ENCODE measurements around the gene MYO15B. TPM values are rescaled to one million over a fixed set of nuclear protein-coding genes. Genes with fewer than 3 reads are reported as not detected.

MYO15B gene
- total RNA-seq, 2 donors from 2014 or later, result 210 to 462 TPM

DNA sequence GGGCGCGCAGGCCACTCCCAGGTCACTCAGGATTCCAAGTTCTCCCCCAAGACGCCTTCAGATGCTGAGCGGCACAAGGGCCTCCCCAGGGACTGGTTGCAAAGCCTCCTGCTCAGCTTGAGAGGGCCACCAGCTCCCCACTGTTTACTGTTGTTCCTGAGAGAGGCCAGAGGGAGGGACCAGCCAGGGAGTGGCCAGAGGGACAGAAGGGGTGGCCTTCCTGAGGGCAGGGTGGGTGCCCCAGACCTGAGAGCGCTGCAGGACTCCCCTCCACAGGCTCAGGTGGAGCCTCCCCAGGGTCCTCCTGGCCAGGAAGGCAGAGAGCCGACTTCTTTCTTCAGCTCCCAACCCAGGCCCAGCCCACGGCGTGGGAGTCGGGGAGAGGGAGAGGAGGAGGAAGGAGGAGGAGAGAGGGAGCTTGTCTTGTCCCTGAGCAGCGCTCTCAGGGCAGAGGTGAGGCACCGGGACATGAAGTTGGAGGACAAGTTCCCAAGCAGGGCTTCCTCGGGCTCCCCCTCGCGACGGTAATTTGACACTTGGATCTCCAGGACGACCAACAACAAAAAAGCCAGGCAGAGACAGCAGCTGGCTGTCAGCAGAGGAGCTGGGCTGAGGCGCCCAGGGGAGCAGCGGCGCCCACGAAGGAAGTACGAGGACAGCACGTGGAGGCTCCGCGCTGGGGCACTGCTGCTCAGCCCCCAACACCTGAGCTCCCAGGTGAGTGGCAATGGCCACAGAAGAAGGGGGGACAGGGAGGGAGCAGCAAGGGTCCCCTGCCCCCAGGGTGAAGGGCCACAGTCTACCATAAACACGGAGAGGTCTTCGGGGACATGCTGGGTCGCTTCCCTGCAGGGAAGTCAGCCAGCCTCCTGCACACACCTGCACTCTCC, 46.1 kb downstream of the MYO15B start:
- Histone ChIP-seq H3K4me1 (peaks cover 22% of the 10 kb centered on the region), H3K9ac (ENCODE audit: low read depth in 2 of 2, low read length in 2 of 2) (peak overlapping the region; percentile 71 to 76), H3K4me3 (no peak overlapping the region), H3K27ac (peak overlapping the region; percentile 73), H3K9me3 (no peaks in the 10 kb centered on the region), H3K27me3 (no peaks in the 10 kb centered on the region), H3K36me3 (no peaks in the 10 kb centered on the region)
- intact Hi-C loops (cut with DNase I), result loop anchor here (5.0 kb wide), 1 partner anchor 114 kb away; no protein-coding TSS in a partner anchor
- DNase-seq, result peak; percentile 95
- peak; percentile 50 for TF ChIP-seq CTCF (IDR thresholded peaks at IDR 0.05)

- H3K27me3 ChIP-seq, result no peaks in the 10 kb centered on the region
- H3K4me3 ChIP-seq, result no peak overlapping the region
- no peak for TF ChIP-seq CTCF (IDR thresholded peaks at IDR 0.05)
- H3K4me1 ChIP-seq, result peaks cover 22% of the 10 kb centered on the region
- peak overlapping the region; percentile 13 to 71 for H3K9ac ChIP-seq (ENCODE audit: low read depth in 2 of 2, low read length in 2 of 2)
- no peaks in the 10 kb centered on the region for H3K36me3 ChIP-seq
- H3K9me3 ChIP-seq, result no peaks in the 10 kb centered on the region
- peak overlapping the region; percentile 73 for H3K27ac ChIP-seq
- intact Hi-C loops (cut with DNase I), result loop anchor here (5.0 kb wide), 1 partner anchor 113 kb away; no protein-coding TSS in a partner anchor
- no peak for DNase-seq
Observed at GRCh38 chr17:75634376-75634740, 46.8 kb downstream of the MYO15B start.

DNA sequence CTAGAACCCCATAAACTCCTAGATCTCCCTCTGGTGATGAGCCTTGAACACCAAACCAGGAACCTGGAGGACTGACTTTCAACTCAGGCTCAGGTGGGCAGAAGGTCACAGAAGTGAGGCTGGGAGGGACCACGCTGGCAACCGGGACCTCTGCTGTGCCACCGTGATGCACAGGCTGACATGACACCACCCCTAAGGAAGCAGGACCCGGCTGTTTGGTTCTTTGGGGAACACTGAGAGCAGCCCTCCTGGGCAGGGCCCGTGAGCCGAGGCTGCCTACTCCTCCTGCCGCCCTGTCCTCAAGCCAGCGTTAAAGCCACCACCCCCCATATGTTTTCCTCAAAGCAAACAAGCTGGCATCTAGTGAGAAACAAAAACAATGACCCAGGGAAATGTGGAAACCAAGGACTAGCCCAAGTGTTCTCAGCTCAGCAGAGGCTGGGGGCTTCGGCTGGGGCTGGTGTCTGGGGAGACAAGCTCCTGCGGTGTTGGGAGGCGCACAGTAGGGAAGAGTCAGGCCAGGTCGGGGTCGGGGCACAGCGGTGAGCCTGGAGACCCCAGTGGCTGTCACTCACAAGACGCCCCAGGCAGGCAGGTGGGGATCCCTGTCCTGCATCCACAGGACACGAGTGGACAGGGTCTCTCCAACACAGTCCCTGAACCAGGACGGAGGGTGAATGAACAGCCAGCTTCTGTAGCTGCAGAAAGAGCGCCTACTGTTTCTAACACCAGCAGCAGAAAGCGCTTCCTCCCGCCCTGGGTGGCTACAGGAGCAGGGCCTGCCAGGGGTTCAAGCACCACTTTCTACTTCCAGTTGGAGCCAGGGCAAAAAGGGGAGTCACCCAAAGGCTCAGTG, 47.4 kb downstream of the MYO15B start:
- intact Hi-C loops (cut with DNase I), result loop anchor here (5.0 kb wide), 1 partner anchor 112 kb away; no protein-coding TSS in a partner anchor
- Histone ChIP-seq H3K4me1 (peaks cover 22% of the 10 kb centered on the region), H3K9me3 (no peaks in the 10 kb centered on the region), H3K9ac (ENCODE audit: low read depth in 2 of 2, low read length in 2 of 2) (peak overlapping the region; percentile 64 to 71), H3K27ac (peak overlapping the region; percentile 36), H3K27me3 (no peaks in the 10 kb centered on the region), H3K4me3 (no peak overlapping the region), H3K36me3 (no peaks in the 10 kb centered on the region)
- no peak for TF ChIP-seq CTCF (IDR thresholded peaks at IDR 0.05)
- DNase-seq, result no peak

GRCh38 chr17:75635610-75636202, 48.1 kb downstream of the MYO15B start:
- Histone ChIP-seq H3K4me3 (no peak overlapping the region), H3K36me3 (no peaks in the 10 kb centered on the region), H3K9me3 (no peaks in the 10 kb centered on the region), H3K27me3 (no peaks in the 10 kb centered on the region), H3K4me1 (peaks cover 22% of the 10 kb centered on the region), H3K9ac (ENCODE audit: low read depth in 2 of 2, low read length in 2 of 2) (peak overlapping the region; percentile 39 to 64), H3K27ac (peak overlapping the region; percentile 36)
- DNase-seq, result peak; percentile 71
- no peak for TF ChIP-seq CTCF (IDR thresholded peaks at IDR 0.05)
- intact Hi-C loops (cut with DNase I), result no loop called here

Data from colonic mucosa (tissue), 4 donors.